HUES48 (cell line): ENCODE measurements around the gene TRAPPC4.
"Not testable (repeated sequence)": the region's sequence is repeated elsewhere in the genome, so short reads cannot be mapped to it uniquely, and the experiment has no call there.

Experiments
- H3K27ac ChIP-seq: one replicate; pipeline ENCODE4 v1.7.0; 2013; ENCODE audit warnings: low read depth, low read length, inconsistent platforms
- H3K27me3 ChIP-seq: 2 replicates; pipeline ENCODE4 v1.6.1; 2013; ENCODE audit warnings: mild to moderate bottlenecking, low read length; ENCODE audit not compliant: control insufficient read depth, insufficient read depth
- H3K36me3 ChIP-seq: 2 replicates; pipeline ENCODE4 v1.6.1; 2013; ENCODE audit warnings: low read length; ENCODE audit not compliant: control insufficient read depth, insufficient read depth
- H3K4me1 ChIP-seq: 2 replicates; pipeline ENCODE4 v1.6.1; 2013; ENCODE audit warnings: mild to moderate bottlenecking, low read length; ENCODE audit not compliant: control insufficient read depth, insufficient read depth
- H3K4me3 ChIP-seq: 2 replicates; pipeline ENCODE4 v1.5.1; 2013; ENCODE audit warnings: mild to moderate bottlenecking, low read depth, low read length
- H3K9ac ChIP-seq: 2 replicates; pipeline ENCODE4 v1.6.1; 2013; ENCODE audit warnings: mild to moderate bottlenecking, low read depth, low read length, moderate library complexity
- H3K9me3 ChIP-seq: 2 replicates; pipeline ENCODE4 v1.6.1; 2013; ENCODE audit warnings: low read length; ENCODE audit not compliant: control insufficient read depth, insufficient read depth

Gene TRAPPC4, protein sequence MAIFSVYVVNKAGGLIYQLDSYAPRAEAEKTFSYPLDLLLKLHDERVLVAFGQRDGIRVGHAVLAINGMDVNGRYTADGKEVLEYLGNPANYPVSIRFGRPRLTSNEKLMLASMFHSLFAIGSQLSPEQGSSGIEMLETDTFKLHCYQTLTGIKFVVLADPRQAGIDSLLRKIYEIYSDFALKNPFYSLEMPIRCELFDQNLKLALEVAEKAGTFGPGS

GRCh38 chr11:119018074-119018938, at the start of gene TRAPPC4, which contains the start of gene RPS25:
TRAPPC4 (plus strand) TSS chr11:119018766; CDS start chr11:119018796, 30 bp downstream.
RPS25 (minus strand) TSS chr11:119018343; CDS start chr11:119018284, 59 bp downstream.
- peaks cover 8% of the 10 kb centered on the region; the same call in 1 of the 2 replicates for H3K4me1 ChIP-seq
- peak within 1 kb of the TSS; percentile 98 for H3K4me3 ChIP-seq
- peak within 1 kb of the TSS; percentile 94 for H3K9ac ChIP-seq
- H3K9me3 ChIP-seq, result no peaks in the 10 kb centered on the region
- peak within 1 kb of the TSS; percentile 98 for H3K27ac ChIP-seq
- H3K27me3 ChIP-seq, result no peaks in the 10 kb centered on the region
- H3K36me3 ChIP-seq, result peaks cover 67% of the 10 kb centered on the region

GRCh38 chr11:118969508-118969907, 49.1 kb upstream of the TRAPPC4 start:
- H3K27ac ChIP-seq, H3K4me3 ChIP-seq, H3K4me1 ChIP-seq, H3K36me3 ChIP-seq, H3K9me3 ChIP-seq, H3K9ac ChIP-seq, H3K27me3 ChIP-seq: not testable (repeated sequence)

DNA sequence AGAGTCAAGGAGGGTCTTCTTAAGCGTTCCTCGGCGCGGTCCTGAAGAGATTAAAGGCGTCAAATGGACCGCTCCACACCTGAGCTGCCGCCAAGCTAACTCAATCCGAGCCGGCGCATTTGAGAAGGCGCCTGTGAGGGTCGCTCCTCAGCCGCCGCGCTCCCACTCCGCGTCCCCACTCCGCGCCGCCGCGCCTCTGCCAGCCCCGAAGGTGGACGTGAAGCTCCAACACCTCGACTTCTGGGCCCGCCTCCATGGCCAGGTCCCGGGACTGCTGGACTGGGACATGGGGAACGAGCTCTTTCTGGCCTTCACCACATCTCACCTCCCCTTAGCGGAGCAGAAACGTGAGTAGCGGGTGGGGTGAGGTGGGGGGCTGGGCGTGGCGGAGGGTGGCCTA, 46.9 kb upstream of the TRAPPC4 start, which contains the start of gene FOXR1:
Gene FOXR1, plus strand, starts transcription at position 116 of the 400 bp plus-strand sequence. Its CDS starts 171 bp downstream, at position 287.
- H3K9ac ChIP-seq, result no peak within 1 kb of the TSS
- H3K27ac ChIP-seq, result no peak within 1 kb of the TSS
- no peaks in the 10 kb centered on the region for H3K9me3 ChIP-seq
- no peaks in the 10 kb centered on the region for H3K4me1 ChIP-seq
- H3K36me3 ChIP-seq, result no peaks in the 10 kb centered on the region
- no peaks in the 10 kb centered on the region; the same call in 1 of the 2 replicates for H3K27me3 ChIP-seq
- no peak within 1 kb of the TSS for H3K4me3 ChIP-seq

GRCh38 chr11:118973985-118974384, 44.6 kb upstream of the TRAPPC4 start:
- no peak overlapping the region for H3K27ac ChIP-seq
- no peaks in the 10 kb centered on the region for H3K9me3 ChIP-seq
- H3K27me3 ChIP-seq, result no peaks in the 10 kb centered on the region; the same call in 1 of the 2 replicates
- H3K4me3 ChIP-seq, result no peak overlapping the region
- H3K36me3 ChIP-seq, result no peaks in the 10 kb centered on the region
- H3K4me1 ChIP-seq, result peaks cover 1% of the 10 kb centered on the region; the same call in 1 of the 2 replicates
- no peak overlapping the region for H3K9ac ChIP-seq

DNA sequence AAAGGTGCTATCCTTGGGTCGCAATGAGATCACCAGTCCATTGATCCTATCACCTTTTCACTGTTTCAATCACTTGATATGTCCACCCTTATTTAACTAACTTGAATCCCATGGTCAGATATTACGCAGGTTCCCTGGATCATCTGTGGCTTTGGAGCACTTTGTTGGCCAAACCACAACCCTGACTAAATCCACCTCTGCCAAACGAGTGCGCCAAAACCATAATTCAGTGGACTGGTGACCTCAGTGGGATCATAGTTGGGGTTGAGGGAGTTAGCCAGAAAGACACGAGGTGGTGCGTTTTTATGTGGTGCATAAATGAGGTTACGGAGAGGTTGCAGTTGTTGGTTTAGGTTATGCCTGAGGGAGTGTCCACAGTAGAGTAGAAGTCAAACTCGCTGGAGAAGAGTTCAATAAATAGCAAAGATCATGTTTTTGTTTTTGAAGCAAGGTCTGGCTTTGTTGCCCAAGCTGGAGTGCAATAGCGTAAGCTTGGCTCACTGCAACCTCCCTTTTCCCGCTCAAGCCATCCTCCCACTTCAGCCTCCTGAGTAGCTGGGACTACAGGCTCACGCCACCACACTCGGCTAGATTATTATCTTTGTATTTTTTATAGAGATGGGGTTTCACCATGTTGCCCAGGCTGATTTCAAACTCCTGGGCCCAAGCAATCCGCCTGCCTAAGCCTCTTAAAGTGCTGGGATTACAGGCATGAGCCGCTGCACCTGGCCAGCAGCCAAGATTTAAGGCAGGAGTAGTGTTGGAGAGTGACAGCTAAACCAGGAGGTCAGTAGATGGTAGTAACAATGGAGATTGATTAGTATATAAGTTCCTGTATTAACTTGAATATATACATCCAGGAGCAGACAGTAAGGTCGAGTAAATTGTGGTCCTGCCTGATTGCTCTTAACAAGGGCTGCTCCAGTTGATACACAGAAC, 42.5 kb upstream of the TRAPPC4 start:
- Histone ChIP-seq H3K27ac (no peak overlapping the region), H3K4me1 (peaks cover 15% of the 10 kb centered on the region; the same call in 1 of the 2 replicates), H3K27me3 (no peaks in the 10 kb centered on the region; the same call in 1 of the 2 replicates)

DNA sequence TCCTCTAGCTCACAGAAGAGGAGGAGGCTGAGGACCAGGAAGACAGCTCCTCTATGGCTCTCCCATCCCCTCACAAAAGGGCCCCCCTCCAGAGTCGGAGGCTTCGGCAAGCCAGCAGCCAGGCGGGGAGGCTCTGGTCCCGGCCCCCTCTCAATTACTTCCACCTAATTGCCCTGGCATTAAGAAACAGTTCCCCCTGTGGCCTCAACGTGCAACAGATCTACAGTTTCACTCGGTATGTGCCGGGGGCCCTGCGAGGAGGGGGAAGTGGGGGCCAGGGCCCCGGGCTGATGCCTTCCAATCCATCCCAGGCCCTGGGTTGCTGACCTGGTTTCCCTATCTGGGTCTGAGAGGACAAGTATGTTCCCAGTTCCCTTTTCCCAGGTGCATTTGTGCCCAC, 39.1 kb upstream of the TRAPPC4 start:
- Histone ChIP-seq H3K9me3 (no peaks in the 10 kb centered on the region), H3K36me3 (no peaks in the 10 kb centered on the region), H3K4me1 (peaks cover 15% of the 10 kb centered on the region; the same call in 1 of the 2 replicates), H3K4me3 (no peak overlapping the region), H3K9ac (no peak overlapping the region), H3K27ac (no peak overlapping the region), H3K27me3 (no peaks in the 10 kb centered on the region; the same call in 1 of the 2 replicates)

More for the DNA sequence above, 42.5 kb upstream of the TRAPPC4 start:
- H3K9me3 ChIP-seq, result no peaks in the 10 kb centered on the region
- H3K9ac ChIP-seq, result no peak overlapping the region
- H3K36me3 ChIP-seq, result no peaks in the 10 kb centered on the region
- H3K4me3 ChIP-seq, result no peak overlapping the region

- Histone ChIP-seq H3K4me3 (no peak overlapping the region), H3K9ac (no peak overlapping the region), H3K27ac (no peak overlapping the region), H3K9me3 (no peaks in the 10 kb centered on the region), H3K4me1 (peaks cover 15% of the 10 kb centered on the region; the same call in 1 of the 2 replicates), H3K27me3 (no peaks in the 10 kb centered on the region; the same call in 1 of the 2 replicates), H3K36me3 (no peaks in the 10 kb centered on the region)
Observed at GRCh38 chr11:118980191-118980881, 38.2 kb upstream of the TRAPPC4 start.

DNA sequence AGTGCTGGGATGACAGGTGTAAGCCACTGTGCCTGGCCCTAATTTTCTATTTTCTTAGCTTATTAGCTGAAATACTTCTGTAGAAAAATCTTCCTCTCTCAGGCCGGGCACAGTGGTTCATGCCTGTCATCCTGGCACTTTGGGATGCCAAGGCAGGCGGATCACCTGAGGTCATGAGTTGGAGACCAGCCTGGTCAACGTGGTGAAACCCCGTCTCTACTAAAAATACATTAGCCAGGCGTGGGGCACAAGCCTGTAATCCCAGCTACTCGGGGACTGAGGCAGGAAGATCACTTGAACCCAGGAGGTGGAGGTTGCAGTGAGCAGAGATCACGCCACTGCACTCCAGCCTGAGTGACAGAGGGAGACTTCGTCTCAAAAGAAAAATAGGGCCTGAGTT, 34.2 kb upstream of the TRAPPC4 start:
- not testable (repeated sequence) for H3K27me3 ChIP-seq, H3K27ac ChIP-seq, H3K36me3 ChIP-seq, H3K9ac ChIP-seq, H3K4me3 ChIP-seq, H3K9me3 ChIP-seq
- H3K4me1 ChIP-seq, result peaks cover 11% of the 10 kb centered on the region; the same call in 1 of the 2 replicates

DNA sequence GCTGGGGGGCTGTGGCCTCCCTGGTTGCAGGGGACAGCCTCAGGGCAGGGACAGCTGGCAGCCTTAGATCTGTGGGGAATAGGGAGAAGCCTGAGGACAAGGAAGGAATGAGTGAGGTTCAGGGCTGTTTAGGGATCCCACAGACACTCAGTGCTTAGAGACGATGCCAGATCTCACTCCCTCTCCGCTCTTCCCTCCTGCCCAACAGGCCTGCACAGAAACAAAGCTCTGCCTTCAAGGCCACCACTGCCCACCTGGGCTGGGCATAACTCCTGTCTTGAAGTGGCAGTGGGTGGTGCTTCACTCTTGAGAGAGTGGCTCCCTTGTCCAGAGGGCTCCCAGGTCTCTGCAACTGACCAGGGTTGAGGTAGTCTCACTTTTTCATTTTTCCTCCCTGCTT, 33.7 kb upstream of the TRAPPC4 start:
- Histone ChIP-seq H3K36me3 (no peaks in the 10 kb centered on the region), H3K9ac (no peak overlapping the region), H3K9me3 (no peaks in the 10 kb centered on the region), H3K27ac (no peak overlapping the region), H3K4me1 (peaks cover 10% of the 10 kb centered on the region; the same call in 1 of the 2 replicates), H3K4me3 (no peak overlapping the region), H3K27me3 (no peaks in the 10 kb centered on the region)

DNA sequence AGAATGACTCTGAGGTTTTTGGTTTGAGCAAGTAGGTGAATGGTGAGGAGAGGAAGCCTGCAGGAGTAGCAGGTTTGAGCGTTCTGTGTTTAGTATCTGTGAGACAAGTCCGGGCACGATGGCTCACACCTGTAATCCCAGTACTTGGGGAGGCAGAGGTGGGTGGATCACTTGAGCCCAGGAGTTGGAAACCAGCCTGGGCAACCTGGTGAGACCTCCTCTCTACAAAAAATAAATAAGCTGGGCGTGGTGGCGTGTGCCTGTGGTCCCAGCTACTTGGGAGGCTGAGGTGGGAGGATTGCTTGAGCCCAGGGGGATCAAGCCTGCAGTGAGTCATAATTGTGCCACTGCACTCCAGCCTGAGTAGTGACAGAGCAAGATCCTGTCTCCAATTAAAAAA, 30.3 kb upstream of the TRAPPC4 start:
- Histone ChIP-seq H3K4me3 (no peak overlapping the region), H3K4me1 (no peaks in the 10 kb centered on the region), H3K9ac (no peak overlapping the region), H3K36me3 (no peaks in the 10 kb centered on the region), H3K27ac (no peak overlapping the region), H3K9me3 (no peaks in the 10 kb centered on the region; the same call in 1 of the 2 replicates), H3K27me3 (no peaks in the 10 kb centered on the region)
